ENCODE measurements around the gene HARBI1.

- TF ChIP-seq SUZ12 (IDR thresholded peaks at IDR 0.05; ENCODE audit: extremely low read depth, insufficient read depth, insufficient read length) (no peak), ZNF274 (IDR thresholded peaks at IDR 0.05; ENCODE audit: low read depth, low read length) (no peak), YY1 (IDR thresholded peaks at IDR 0.05; ENCODE audit: insufficient read depth, insufficient read length) (no peak)
These were observed 14.6 kb upstream of the HARBI1 start for GRCh38 chr11:46631676-46632075.

All from NT2/D1 (cell line).